HEK293 (cell line): ENCODE measurements around the gene LFNG.

Experiments
- KLF9 ChIP-seq: fragments of 450-650 bp; formaldehyde crosslinking; IDR thresholded peaks from 2 replicates; pipeline ENCODE4 v1.5.1; 2016; ENCODE audit warnings: missing biosample characterization, missing genetic modification characterization, low read depth
- MYNN ChIP-seq: fragments of 450-650 bp; formaldehyde crosslinking; IDR thresholded peaks from 2 replicates; pipeline ENCODE4 v1.5.1; 2016; ENCODE audit warnings: missing biosample characterization, missing genetic modification characterization, borderline replicate concordance
- SCRT2 ChIP-seq: fragments of 450-650 bp; formaldehyde crosslinking; IDR thresholded peaks from 2 replicates; pipeline ENCODE4 v1.5.1; 2016; ENCODE audit warnings: missing biosample characterization, missing genetic modification characterization
- ZBTB20 ChIP-seq: fragments of 450-650 bp; formaldehyde crosslinking; IDR thresholded peaks from 2 replicates; pipeline ENCODE4 v1.5.1; 2016; ENCODE audit warnings: missing biosample characterization, missing genetic modification characterization
- ZNF140 ChIP-seq: fragments of 450-650 bp; formaldehyde crosslinking; IDR thresholded peaks from 2 replicates; pipeline ENCODE4 v1.5.1; 2016; ENCODE audit warnings: missing biosample characterization, missing genetic modification characterization
- ZNF561 ChIP-seq: fragments of 450-650 bp; IDR thresholded peaks from 2 replicates; pipeline ENCODE4 v1.5.1; 2018; ENCODE audit warnings: missing biosample characterization, missing genetic modification characterization, borderline replicate concordance
- ZNF654 ChIP-seq: fragments of 450-650 bp; formaldehyde crosslinking; IDR thresholded peaks from 2 replicates; pipeline ENCODE4 v1.5.1; 2016; ENCODE audit warnings: low read depth, missing biosample characterization, missing genetic modification characterization
- ZNF76 ChIP-seq: fragments of 450-650 bp; formaldehyde crosslinking; IDR thresholded peaks from 2 replicates; pipeline ENCODE4; 2016; ENCODE audit warnings: low read depth, missing biosample characterization, missing genetic modification characterization, borderline replicate concordance
- ZSCAN23 ChIP-seq: fragments of 450-650 bp; formaldehyde crosslinking; IDR thresholded peaks from 2 replicates; pipeline ENCODE4 v1.5.1; 2016; ENCODE audit warnings: missing biosample characterization, missing genetic modification characterization
- TF ChIP-seq, protein P1 (sequence below): fragments of 450-650 bp; formaldehyde crosslinking; IDR thresholded peaks from 2 replicates; pipeline ENCODE4 v1.5.1; 2016; ENCODE audit warnings: missing biosample characterization, missing genetic modification characterization
- TF ChIP-seq, protein P2 (sequence below): fragments of 450-650 bp; formaldehyde crosslinking; IDR thresholded peaks from 2 replicates; pipeline ENCODE4 v1.5.1; 2016; ENCODE audit warnings: missing biosample characterization, missing genetic modification characterization
- TF ChIP-seq, protein P3 (sequence below): sonication (generic); formaldehyde crosslinking; IDR thresholded peaks from 2 replicates; pipeline ENCODE4 v1.8.1; 2022; ENCODE audit warnings: mild to moderate bottlenecking, moderate library complexity, missing genetic modification reagents

- TF ChIP-seq KLF9 (tag by site-specific recombination) (no peak), ZNF561 (tag by site-specific recombination) (no peak), ZNF654 (tag by site-specific recombination) (no peak), ZNF140 (no peak), SCRT2 (no peak), ZSCAN23 (tag by site-specific recombination) (no peak), MYNN (tag by site-specific recombination) (no peak), ZNF76 (tag by site-specific recombination) (no peak), ZBTB20 (tag by site-specific recombination) (no peak)
- TF ChIP-seq, protein P1, sequence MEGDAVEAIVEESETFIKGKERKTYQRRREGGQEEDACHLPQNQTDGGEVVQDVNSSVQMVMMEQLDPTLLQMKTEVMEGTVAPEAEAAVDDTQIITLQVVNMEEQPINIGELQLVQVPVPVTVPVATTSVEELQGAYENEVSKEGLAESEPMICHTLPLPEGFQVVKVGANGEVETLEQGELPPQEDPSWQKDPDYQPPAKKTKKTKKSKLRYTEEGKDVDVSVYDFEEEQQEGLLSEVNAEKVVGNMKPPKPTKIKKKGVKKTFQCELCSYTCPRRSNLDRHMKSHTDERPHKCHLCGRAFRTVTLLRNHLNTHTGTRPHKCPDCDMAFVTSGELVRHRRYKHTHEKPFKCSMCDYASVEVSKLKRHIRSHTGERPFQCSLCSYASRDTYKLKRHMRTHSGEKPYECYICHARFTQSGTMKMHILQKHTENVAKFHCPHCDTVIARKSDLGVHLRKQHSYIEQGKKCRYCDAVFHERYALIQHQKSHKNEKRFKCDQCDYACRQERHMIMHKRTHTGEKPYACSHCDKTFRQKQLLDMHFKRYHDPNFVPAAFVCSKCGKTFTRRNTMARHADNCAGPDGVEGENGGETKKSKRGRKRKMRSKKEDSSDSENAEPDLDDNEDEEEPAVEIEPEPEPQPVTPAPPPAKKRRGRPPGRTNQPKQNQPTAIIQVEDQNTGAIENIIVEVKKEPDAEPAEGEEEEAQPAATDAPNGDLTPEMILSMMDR (tag by site-specific recombination) = no peak
- TF ChIP-seq, protein P2, sequence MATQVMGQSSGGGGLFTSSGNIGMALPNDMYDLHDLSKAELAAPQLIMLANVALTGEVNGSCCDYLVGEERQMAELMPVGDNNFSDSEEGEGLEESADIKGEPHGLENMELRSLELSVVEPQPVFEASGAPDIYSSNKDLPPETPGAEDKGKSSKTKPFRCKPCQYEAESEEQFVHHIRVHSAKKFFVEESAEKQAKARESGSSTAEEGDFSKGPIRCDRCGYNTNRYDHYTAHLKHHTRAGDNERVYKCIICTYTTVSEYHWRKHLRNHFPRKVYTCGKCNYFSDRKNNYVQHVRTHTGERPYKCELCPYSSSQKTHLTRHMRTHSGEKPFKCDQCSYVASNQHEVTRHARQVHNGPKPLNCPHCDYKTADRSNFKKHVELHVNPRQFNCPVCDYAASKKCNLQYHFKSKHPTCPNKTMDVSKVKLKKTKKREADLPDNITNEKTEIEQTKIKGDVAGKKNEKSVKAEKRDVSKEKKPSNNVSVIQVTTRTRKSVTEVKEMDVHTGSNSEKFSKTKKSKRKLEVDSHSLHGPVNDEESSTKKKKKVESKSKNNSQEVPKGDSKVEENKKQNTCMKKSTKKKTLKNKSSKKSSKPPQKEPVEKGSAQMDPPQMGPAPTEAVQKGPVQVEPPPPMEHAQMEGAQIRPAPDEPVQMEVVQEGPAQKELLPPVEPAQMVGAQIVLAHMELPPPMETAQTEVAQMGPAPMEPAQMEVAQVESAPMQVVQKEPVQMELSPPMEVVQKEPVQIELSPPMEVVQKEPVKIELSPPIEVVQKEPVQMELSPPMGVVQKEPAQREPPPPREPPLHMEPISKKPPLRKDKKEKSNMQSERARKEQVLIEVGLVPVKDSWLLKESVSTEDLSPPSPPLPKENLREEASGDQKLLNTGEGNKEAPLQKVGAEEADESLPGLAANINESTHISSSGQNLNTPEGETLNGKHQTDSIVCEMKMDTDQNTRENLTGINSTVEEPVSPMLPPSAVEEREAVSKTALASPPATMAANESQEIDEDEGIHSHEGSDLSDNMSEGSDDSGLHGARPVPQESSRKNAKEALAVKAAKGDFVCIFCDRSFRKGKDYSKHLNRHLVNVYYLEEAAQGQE (tag by site-specific recombination) = no peak
- TF ChIP-seq, protein P3, sequence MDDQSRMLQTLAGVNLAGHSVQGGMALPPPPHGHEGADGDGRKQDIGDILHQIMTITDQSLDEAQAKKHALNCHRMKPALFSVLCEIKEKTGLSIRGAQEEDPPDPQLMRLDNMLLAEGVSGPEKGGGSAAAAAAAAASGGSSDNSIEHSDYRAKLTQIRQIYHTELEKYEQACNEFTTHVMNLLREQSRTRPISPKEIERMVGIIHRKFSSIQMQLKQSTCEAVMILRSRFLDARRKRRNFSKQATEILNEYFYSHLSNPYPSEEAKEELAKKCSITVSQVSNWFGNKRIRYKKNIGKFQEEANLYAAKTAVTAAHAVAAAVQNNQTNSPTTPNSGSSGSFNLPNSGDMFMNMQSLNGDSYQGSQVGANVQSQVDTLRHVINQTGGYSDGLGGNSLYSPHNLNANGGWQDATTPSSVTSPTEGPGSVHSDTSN = no peak
These were observed 3.9 kb downstream of the LFNG start for GRCh38 chr7:2523461-2523936.
